Neural cell (in vitro differentiated cells): ENCODE measurements around the gene RAB1A.

Experiments used
- CTCF ChIP-seq: fragments of 450-650 bp; IDR thresholded peaks from 2 replicates; pipeline ENCODE4 v1.5.1; 2014; ENCODE audit warnings: antibody characterized with exemption, mild to moderate bottlenecking, moderate library complexity; ENCODE audit not compliant: poor library complexity, severe bottlenecking
- EP300 ChIP-seq: fragments of 450-650 bp; conservative IDR thresholded peaks from 2 replicates; pipeline ENCODE4 v1.6.1; 2014; ENCODE audit warnings: antibody characterized with exemption, mild to moderate bottlenecking, moderate library complexity; ENCODE audit not compliant: poor library complexity, severe bottlenecking
- EZH2 ChIP-seq: fragments of 200-600, 300-800 bp; shearing (Covaris generic), sonication (generic); IDR thresholded peaks from 2 replicates; pipeline ENCODE4 v1.6.1; 2014; ENCODE audit warnings: antibody characterized with exemption, low read length, borderline replicate concordance, mild to moderate bottlenecking; ENCODE audit not compliant: insufficient read depth, poor library complexity, severe bottlenecking
- MXI1 ChIP-seq: fragments of 450-650 bp; conservative IDR thresholded peaks from 2 replicates; pipeline ENCODE4 v1.6.1; 2014; ENCODE audit warnings: antibody characterized with exemption, mild to moderate bottlenecking; ENCODE audit not compliant: poor library complexity, severe bottlenecking
- POLR2AphosphoS5 ChIP-seq: IDR thresholded peaks from 2 replicates; pipeline ENCODE4 v1.6.1; 2012
- REST ChIP-seq: IDR thresholded peaks from 2 replicates; pipeline ENCODE4 v1.6.1; 2012; ENCODE audit warnings: borderline replicate concordance
- SMC3 ChIP-seq: fragments of 450-650 bp; conservative IDR thresholded peaks from 2 replicates; pipeline ENCODE4 v1.6.1; 2014; ENCODE audit warnings: antibody characterized with exemption, mild to moderate bottlenecking, moderate library complexity; ENCODE audit not compliant: poor library complexity
- TAF1 ChIP-seq: IDR thresholded peaks from 2 replicates; pipeline ENCODE4 v1.6.1; 2012; ENCODE audit warnings: low read depth

DNA sequence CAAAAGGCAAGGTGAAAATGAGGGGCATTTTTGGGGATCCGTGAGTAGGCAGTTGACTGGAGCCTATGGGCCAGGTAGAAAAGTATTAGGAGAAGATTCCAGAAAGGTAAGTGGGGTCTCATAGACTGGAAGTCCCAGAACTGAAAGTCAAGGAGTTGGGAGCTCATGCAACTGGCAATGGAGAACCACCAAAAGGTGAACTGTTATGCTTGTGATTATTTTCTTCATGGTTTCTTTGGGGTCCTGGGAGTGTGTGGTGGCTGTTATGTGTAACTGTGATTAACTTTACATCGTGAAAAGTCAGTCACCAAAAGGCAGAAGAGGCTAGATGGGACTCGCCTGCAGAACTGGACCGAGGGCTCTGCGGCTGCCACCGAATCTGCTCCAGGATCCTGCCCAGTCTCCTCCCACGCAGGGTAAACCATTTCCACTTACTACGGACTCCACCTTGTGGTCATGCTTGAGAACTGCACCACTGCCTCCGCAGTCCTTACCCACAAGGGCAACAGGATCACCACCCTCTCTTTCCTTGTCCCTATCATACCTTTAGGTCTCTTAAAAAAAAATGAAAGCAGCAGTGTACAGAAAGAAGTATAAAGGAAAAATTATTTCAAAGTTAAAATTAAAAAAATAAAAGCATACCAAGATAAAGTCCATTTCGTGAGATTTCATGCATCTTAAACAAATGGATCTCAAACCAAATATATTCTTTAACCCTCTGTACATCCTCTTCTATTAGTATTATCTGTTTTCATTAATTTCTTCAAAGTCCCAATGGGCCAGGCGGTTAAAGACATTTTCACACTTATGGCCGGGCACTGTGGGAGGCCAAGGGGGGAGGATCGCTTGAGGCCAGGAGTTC lies 89.3 kb downstream of the RAB1A start:
- peak; percentile 88 for TF ChIP-seq CTCF
- no peak for TF ChIP-seq POLR2AphosphoS5
- no peak for TF ChIP-seq MXI1
- no peak for TF ChIP-seq EP300
- no peak for TF ChIP-seq EZH2
- TF ChIP-seq SMC3 = peak; percentile 92
- TF ChIP-seq REST = no peak
- no peak for TF ChIP-seq TAF1
